COR-L47 (cell line): Measurements from ENCODE around the gene LYPD3.
A peak's percentile ranks its signal among the peaks of the same experiment; 100 is the strongest.
"Not testable (repeated sequence)": the region's sequence is repeated elsewhere in the genome, so short reads cannot be mapped to it uniquely, and the experiment has no call there.

ENCODE experiments used
- DNase-seq: peaks from one replicate; lab custom pipeline; 2025; lab: John Stamatoyannopoulos, UW

LYPD3 gene

GRCh38 chr19:43465468-43466120, at the start of gene LYPD3:
Gene LYPD3 (minus strand): TSS chr19:43465608. CDS start chr19:43465571, 37 bp downstream.
- DNase-seq = no peak

- DNase-seq = not testable (repeated sequence)
Observed at GRCh38 chr19:43512399-43512798, 47.0 kb upstream of the LYPD3 start.

- DNase-seq = no peak
Observed at GRCh38 chr19:43511324-43511723, 45.9 kb upstream of the LYPD3 start.

- no peak for DNase-seq
Observed at GRCh38 chr19:43510713-43511112, 45.3 kb upstream of the LYPD3 start.

- no peak for DNase-seq
Observed at GRCh38 chr19:43507880-43508279, 42.5 kb upstream of the LYPD3 start.

- DNase-seq = no peak
Observed at GRCh38 chr19:43506629-43507028, 41.2 kb upstream of the LYPD3 start.

- DNase-seq = no peak
Observed at GRCh38 chr19:43505941-43506340, 40.5 kb upstream of the LYPD3 start.

- no peak for DNase-seq
Observed at GRCh38 chr19:43505186-43505456, 39.7 kb upstream of the LYPD3 start.

GRCh38 chr19:43504426-43505185, 39.2 kb upstream of the LYPD3 start, which contains the start of gene PHLDB3:
Gene PHLDB3 (minus strand): TSS chr19:43504746. CDS start chr19:43504118, 628 bp downstream.
- DNase-seq = peak; percentile 64

GRCh38 chr19:43503501-43504425, 38.4 kb upstream of the LYPD3 start:
- peak; percentile 74 for DNase-seq

- no peak for DNase-seq
Observed at GRCh38 chr19:43502419-43502976, 37.1 kb upstream of the LYPD3 start.

- DNase-seq = no peak
Observed at GRCh38 chr19:43501661-43502418, 36.4 kb upstream of the LYPD3 start.

- no peak for DNase-seq
Observed at GRCh38 chr19:43499042-43499441, 33.6 kb upstream of the LYPD3 start.

- DNase-seq = no peak
Observed at GRCh38 chr19:43498233-43498842, 32.9 kb upstream of the LYPD3 start.

- DNase-seq = no peak
Observed at GRCh38 chr19:43496960-43497359, 31.6 kb upstream of the LYPD3 start.

- no peak for DNase-seq
Observed at GRCh38 chr19:43495082-43495481, 29.7 kb upstream of the LYPD3 start.

- no peak for DNase-seq
Observed at GRCh38 chr19:43490759-43491158, 25.4 kb upstream of the LYPD3 start.

GRCh38 chr19:43489979-43490599, 24.7 kb upstream of the LYPD3 start:
- no peak for DNase-seq

GRCh38 chr19:43489310-43489709, 23.9 kb upstream of the LYPD3 start:
- DNase-seq = no peak

- no peak for DNase-seq
Observed at GRCh38 chr19:43488179-43488578, 22.8 kb upstream of the LYPD3 start.

GRCh38 chr19:43486412-43486811, 21.0 kb upstream of the LYPD3 start:
- no peak for DNase-seq
